SKM-1 (cell line): ENCODE data around the gene SLC36A3.
"Not testable (repeated sequence)": the region's sequence is repeated elsewhere in the genome, so short reads cannot be mapped to it uniquely, and the experiment has no call there.

Source experiments
- DNase-seq: peaks from one replicate; lab custom pipeline; 2025; ENCODE audit not compliant: unreplicated experiment; lab: John Stamatoyannopoulos, UW

Gene SLC36A3

DNA sequence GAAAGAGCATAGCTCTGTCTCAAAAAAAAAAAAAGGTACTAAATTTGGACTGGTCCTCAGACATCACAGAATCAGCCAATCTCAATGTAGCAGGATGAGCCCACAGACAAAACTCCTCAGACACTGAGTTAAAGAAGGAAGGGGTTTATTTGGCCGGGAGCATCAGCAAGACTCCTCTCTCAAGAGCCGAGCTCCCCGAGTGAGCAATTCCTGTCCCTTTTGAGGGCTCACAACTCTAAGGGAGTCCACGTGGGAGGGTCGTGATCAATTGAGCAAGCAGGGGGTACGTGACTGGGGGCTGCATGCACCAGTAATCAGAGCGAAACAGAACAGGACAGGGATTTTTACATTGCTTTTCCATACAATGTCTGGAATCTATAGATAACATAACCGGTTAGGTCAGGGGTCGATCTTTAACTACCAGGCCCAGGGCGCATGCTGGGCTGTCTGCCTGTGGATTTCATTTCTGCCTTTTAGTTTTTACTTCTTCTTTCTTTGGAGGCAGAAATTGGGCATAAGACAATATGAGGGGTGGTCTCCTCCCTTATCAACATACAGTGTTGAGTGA is 63.2 kb downstream of the SLC36A3 start:
- not testable (repeated sequence) for DNase-seq

DNA sequence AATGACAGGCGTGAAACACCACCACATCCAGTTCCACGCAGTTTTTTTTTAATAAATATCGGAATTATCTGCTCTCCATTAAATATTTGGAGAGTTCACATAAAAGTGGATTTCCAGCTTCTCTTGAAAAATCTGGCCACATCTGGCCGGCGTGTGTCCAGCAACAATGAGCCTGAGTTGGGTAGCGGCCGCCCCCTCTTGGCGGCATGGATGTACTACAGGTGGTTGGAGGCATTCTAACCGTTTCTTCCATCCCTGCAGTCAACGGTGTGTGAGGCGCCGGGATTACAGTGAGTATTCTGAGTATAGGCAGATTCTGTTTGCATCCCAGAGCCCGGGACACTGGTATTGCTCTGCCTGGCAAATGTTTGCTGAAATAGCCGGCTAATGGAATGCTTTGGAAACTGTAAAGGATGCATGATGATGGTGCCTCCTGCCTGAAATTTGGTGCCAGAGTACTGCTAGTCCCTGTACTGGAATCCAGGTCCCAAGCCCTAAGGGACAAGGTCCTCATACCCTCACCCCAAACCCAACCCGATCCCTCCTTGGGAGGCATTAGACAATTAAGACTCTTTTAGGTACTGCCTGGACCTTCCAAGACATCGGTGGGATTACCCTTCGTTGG is 64.2 kb downstream of the SLC36A3 start:
- DNase-seq = peak; percentile 25

DNA sequence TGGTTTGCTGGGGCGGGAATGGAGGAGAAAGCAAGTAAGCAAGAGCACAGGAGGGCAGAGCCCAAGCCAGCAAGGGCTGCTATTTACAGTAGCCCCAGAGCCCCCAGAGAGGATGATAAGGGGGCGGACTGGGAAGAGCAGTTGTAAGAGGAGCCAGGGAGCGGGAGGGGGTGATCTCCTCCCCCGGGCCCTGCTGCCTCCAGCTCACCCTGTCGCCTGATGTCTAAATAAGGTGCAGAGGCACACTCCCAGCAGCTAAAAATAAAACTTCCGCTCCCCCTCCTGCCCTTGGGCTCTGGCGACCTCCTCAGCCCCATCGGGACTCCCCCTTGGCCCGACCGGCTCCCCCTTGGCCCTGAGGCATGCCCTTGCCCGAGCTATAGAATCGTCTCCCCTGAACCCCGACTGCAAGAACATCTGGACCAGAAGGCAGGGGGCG is 65.2 kb downstream of the SLC36A3 start:
- no peak for DNase-seq

DNA sequence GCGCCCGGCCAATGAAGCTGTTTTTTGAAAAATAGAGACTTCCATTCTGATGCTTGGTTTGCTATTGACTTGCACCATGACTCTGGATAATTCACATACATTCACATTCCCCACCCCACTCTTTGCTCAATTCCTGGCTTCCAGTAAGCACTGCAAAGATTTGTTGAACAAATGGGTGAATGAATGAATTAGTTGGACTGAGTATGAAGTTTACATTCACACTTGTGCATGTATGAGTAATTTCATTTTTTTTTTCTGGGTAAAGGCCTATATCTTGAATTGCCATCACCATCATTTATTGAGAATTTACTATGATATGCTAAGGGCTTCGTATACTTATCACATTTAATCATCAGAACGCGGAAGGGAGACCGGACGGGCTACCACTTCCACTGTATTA is 65.9 kb downstream of the SLC36A3 start:
- DNase-seq = no peak

DNA sequence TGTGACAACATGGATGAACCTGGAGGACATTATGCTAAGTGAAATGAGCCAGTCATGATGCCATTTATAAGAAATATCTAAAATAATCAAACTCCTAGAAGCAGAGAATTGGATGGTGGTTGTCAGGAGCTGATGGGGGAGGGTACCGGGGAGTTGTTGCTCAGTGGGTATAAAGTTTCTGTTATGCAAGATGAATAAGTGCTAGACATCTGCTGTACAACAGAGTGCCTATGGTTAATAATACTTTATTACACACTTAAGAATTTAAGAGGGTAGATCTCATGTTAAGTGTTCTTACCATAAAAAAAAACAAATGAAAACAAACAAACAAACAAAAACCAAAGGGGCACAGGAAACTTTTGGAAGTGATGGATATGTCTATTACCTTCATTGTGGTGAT is 66.7 kb downstream of the SLC36A3 start:
- no peak for DNase-seq

DNA sequence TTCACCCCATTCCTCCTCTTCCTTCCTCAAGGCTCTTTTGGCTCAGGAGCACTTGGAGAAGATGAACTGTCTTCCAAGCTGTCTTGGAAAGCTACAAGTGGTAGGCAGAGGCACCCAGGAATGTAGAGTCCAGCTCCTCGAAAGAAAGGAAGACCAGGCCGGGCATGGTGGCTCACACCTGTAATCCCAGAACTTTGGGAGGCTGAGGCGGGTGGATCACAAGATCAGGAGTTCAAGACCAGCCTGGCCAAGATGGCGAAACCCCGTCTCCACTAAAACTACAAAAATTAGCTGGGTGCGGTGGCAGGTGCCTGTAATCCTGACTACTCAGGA is 68.4 kb downstream of the SLC36A3 start:
- DNase-seq = not testable (repeated sequence)

DNA sequence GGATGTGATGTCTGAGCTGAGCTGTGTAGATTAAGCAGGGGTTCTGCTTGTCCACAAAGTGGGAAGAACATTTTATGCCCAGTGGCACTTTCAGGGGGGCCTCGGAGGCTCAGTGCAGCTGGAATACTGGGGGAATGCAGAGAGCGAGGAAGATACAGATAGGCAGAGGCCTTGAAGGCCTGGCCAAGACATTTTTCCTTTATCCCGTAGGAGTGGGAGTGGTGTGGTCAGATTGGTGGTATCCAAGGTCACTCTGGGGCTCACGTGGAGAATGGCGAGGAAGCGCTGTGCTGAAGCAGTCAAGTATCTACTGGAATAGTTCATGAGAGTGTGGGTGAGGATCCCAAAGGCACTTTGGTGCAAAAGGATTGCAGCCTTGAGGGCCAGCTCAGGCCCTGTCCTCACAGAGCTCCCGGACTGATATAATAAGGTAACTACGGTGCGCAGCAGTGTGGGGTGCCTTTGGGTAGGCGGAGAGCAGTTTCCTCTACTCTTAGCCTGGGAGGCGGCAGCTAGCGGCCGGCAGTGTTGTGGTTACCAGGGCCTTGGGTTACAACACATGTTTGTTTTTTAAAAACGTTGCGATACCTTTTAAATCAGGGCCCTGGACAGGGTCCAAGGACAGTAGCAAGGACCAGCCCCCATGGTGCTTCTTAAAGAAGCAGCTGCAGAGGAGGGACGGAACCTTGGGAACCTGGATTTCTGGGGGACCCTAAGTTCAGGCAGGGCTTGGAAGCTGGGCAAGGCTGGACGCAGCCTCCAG is 68.9 kb downstream of the SLC36A3 start:
- DNase-seq = no peak

DNA sequence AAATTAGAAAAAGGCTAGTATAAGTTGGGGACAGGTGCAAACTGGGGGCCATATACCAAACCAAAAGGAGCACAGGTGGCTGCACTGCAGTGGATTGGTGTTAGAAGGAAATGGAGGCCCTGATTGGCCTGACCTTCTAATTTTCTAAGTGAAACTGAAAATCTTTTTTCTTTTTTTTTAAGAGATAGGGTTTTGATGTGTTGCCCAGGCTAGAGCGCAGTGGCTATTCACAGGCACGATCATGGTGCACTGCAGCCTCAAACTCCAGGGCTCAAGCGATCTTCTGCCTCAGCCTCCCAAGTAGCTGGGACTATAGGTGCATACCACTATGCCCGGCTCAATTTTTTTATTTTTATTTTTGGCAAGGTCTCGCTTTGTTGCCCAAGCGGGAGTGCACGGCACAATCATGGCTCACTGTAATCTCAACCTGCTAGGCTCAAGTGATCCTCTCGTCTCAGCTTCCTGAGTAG is 69.9 kb downstream of the SLC36A3 start:
- no peak for DNase-seq

DNA sequence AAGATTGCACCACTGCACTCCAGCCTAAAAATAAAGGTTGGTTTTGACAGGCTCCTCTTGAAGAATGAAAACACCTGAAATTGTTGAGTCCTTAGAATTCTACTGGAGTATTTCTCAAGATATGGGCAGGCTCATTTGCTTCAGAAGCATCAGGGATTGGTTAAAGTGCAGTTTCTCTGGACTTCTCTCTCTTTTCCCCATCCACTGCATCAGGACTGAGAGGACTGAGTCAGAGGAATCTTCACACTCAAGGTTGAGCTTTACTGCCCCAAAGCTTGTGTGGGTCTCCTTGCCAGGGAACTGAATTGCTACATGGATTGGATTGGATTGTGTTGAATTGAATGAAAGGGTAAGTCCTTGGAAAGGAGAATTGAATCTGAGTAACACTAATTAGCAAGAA is 72.2 kb downstream of the SLC36A3 start:
- no peak for DNase-seq

DNA sequence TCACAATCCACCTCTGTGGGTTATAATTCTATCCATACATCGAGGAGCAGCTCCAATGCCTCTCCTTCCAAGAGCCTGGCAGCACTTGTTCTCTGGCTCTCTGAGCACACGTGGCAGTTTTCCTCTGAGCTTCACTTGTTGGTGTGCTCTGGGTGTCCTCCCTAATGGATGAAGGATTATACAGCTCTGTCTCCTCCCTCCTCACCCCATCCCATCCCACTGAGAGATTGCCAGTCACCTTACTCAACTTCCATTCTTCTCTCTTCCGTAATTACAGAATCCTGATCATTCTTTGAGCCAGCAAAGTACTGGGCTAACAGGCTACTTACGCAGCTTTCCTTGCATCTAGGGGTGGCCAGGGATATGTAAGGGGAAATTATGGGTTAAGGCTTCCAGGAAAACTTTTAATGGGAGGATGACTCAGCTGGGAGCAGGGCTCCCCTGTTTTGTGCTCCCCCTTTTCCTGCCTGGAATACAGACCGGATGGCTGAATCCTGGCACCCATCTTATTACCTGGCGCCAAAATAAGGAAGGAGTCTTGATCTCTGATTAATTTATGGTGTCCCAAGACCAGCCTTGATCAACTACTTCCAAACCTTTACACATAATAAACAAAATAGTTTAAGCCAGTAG is 73.4 kb downstream of the SLC36A3 start:
- no peak for DNase-seq

DNA sequence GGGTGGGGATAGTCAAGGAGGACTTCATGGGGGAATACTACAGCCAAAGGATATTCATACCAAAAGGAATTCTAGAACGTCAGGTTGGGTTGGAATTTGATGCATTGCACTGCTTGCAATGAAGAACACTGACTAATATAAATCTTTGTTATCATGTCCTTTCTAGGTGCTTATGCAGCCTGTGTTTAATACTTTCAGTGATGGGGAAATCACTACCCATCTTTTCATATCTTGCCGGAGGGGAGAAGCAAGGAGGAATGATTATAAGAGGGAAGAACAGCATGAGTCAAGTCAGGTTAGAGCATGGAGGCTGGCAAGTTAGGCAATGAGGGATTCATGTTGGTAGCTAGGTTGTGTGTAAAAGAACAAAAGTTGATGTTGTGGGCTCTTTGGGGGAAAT is 74.6 kb downstream of the SLC36A3 start:
- no peak for DNase-seq

DNA sequence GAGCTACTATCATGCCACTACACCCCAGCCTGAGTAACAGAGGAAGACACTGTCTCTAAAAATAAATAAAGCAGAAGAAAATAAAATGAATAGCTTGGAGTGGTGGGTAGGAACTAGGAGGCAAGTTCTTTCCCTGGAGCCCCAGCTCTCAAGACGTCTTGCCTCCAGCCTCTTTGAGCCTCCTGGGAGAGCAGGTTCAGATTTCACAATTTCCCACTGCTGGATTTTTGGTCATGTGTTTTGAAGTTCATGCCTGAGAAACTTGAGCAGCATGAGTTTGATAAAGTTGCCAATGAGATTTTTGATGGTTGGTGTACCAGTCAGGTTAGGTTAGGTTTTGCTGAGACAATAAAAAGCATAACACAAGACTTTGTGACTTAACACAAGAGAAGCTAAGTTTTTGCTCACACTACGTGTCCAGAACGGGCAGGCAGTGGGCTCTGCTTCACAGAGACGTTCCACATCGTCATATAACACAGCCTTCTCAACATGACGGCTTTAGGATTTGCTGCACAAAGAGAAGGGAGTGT is 75.6 kb downstream of the SLC36A3 start:
- no peak for DNase-seq
